ENCODE results near the gene NHLRC2.

- TF ChIP-seq SETDB1 (CRISPR knock-in tag; IDR thresholded peaks at IDR 0.05; ENCODE audit: borderline replicate concordance) (no peak), DNMT1 (CRISPR knock-in tag; IDR thresholded peaks at IDR 0.05) (no peak), ZNF121 (CRISPR knock-in tag; IDR thresholded peaks at IDR 0.05) (no peak), ZNF639 (CRISPR knock-in tag; conservative IDR thresholded peaks at IDR 0.05) (no peak), ZBTB10 (CRISPR knock-in tag; IDR thresholded peaks at IDR 0.05; ENCODE audit: borderline replicate concordance) (no peak), TEF (CRISPR knock-in tag; IDR thresholded peaks at IDR 0.05) (no peak), BRCA1 (CRISPR knock-in tag; IDR thresholded peaks at IDR 0.05) (no peak), FOXK2 (IDR thresholded peaks at IDR 0.05) (no peak), CTCF (CRISPR knock-in tag; IDR thresholded peaks at IDR 0.05) (no peak), ATF2 (CRISPR knock-in tag; IDR thresholded peaks at IDR 0.05) (no peak), ATF3 (CRISPR knock-in tag; IDR thresholded peaks at IDR 0.05) (no peak)
Observed at GRCh38 chr10:113866551-113867394, 12.3 kb downstream of the NHLRC2 start.
